ENCODE data around the gene BTG2. TPM values are rescaled to one million over a fixed set of nuclear protein-coding genes. Genes with fewer than 3 reads are reported as not detected.
"Not testable (repeated sequence)": the region's sequence is repeated elsewhere in the genome, so short reads cannot be mapped to it uniquely, and the experiment has no call there.

The BTG2 gene
- total and polyA plus RNA-seq, 2 donors, result 171 to 174 TPM

DNA sequence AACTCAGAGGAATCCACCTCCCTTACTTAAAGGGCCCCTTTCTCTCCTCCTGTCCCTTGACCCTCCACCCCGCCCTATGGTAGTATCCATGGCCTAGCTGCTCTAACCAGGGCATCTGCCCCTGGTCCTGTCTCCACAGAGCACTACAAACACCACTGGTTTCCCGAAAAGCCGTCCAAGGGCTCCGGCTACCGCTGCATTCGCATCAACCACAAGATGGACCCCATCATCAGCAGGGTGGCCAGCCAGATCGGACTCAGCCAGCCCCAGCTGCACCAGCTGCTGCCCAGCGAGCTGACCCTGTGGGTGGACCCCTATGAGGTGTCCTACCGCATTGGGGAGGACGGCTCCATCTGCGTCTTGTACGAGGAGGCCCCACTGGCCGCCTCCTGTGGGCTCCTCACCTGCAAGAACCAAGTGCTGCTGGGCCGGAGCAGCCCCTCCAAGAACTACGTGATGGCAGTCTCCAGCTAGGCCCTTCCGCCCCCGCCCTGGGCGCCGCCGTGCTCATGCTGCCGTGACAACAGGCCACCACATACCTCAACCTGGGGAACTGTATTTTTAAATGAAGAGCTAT, 1.7 kb downstream of the BTG2 start:
- 42% methylated on average over 21 of the region's 21 CpGs for WGBS
- H3K36me3 ChIP-seq (ENCODE audit: control insufficient read depth in 2 of 2, insufficient read depth in 2 of 2, low read length in 1 of 2), result peaks cover 52 to 58% of the 10 kb centered on the region in 2 donors
- H3K9me3 ChIP-seq (ENCODE audit: control insufficient read depth in 2 of 2, insufficient read depth in 1 of 2, low read length in 1 of 2), result peaks cover 0 to 5% of the 10 kb centered on the region in 2 donors
- peak in 1 of 9 donors; percentile 63 for DNase-seq (ENCODE audit: low read depth in 6 of 9, low spot score in 9 of 9)
- H3K4me1 ChIP-seq (ENCODE audit: control insufficient read depth in 2 of 2, insufficient read depth in 2 of 2, low read length in 2 of 2), result peaks cover 43 to 71% of the 10 kb centered on the region in 2 donors
- no peaks in the 10 kb centered on the region for H3K27me3 ChIP-seq (ENCODE audit: control insufficient read depth in 2 of 2, insufficient read depth in 1 of 2, low read length in 1 of 2)
- peak overlapping the region; percentile 60 to 97 for H3K4me3 ChIP-seq (ENCODE audit: low read length in 2 of 2)
- peak overlapping the region; percentile 95 to 99 for H3K27ac ChIP-seq (ENCODE audit: low read depth in 1 of 2, low read length in 1 of 2)

- no peaks in the 10 kb centered on the region for H3K27me3 ChIP-seq (ENCODE audit: control insufficient read depth in 2 of 2, insufficient read depth in 1 of 2, low read length in 1 of 2)
- peaks cover 43 to 70% of the 10 kb centered on the region in 2 donors for H3K4me1 ChIP-seq (ENCODE audit: control insufficient read depth in 2 of 2, insufficient read depth in 2 of 2, low read length in 2 of 2)
- peaks cover 0 to 2% of the 10 kb centered on the region in 2 donors for H3K9me3 ChIP-seq (ENCODE audit: control insufficient read depth in 2 of 2, insufficient read depth in 1 of 2, low read length in 1 of 2)
- 6% methylated on average over 3 of the region's 3 CpGs for WGBS
- peak overlapping the region; percentile 82 to 95 for H3K27ac ChIP-seq (ENCODE audit: low read depth in 1 of 2, low read length in 1 of 2)
- peaks cover 54 to 62% of the 10 kb centered on the region in 2 donors for H3K36me3 ChIP-seq (ENCODE audit: control insufficient read depth in 2 of 2, insufficient read depth in 2 of 2, low read length in 1 of 2)
- peak overlapping the region; percentile 60 to 97 for H3K4me3 ChIP-seq (ENCODE audit: low read length in 2 of 2)
- peak in 1 of 9 donors; percentile 67 for DNase-seq (ENCODE audit: low read depth in 6 of 9, low spot score in 9 of 9)
Measured at GRCh38 chr1:203307641-203308126, 2.4 kb downstream of the BTG2 start.

DNA sequence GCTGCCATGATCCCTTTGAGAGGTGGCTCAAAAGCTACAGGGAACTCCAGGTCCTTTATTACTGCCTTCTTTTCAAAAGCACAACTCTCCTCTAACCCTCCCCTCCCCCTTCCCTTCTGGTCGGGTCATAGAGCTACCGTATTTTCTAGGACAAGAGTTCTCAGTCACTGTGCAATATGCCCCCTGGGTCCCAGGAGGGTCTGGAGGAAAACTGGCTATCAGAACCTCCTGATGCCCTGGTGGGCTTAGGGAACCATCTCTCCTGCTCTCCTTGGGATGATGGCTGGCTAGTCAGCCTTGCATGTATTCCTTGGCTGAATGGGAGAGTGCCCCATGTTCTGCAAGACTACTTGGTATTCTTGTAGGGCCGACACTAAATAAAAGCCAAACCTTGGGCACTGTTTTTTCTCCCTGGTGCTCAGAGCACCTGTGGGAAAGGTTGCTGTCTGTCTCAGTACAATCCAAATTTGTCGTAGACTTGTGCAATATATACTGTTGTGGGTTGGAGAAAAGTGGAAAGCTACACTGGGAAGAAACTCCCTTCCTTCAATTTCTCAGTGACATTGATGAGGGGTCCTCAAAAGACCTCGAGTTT, 3.1 kb downstream of the BTG2 start:
- Histone ChIP-seq H3K4me1 (ENCODE audit: control insufficient read depth in 2 of 2, insufficient read depth in 2 of 2, low read length in 2 of 2) (peaks cover 39 to 70% of the 10 kb centered on the region in 2 donors), H3K36me3 (ENCODE audit: control insufficient read depth in 2 of 2, insufficient read depth in 2 of 2, low read length in 1 of 2) (peaks cover 58 to 68% of the 10 kb centered on the region in 2 donors), H3K27ac (ENCODE audit: low read depth in 1 of 2, low read length in 1 of 2) (peak overlapping the region; percentile 81 to 95), H3K4me3 (ENCODE audit: low read length in 2 of 2) (peak overlapping the region; percentile 60 to 97), H3K9me3 (ENCODE audit: control insufficient read depth in 2 of 2, insufficient read depth in 1 of 2, low read length in 1 of 2) (peaks cover 0 to 2% of the 10 kb centered on the region in 2 donors), H3K27me3 (ENCODE audit: control insufficient read depth in 2 of 2, insufficient read depth in 1 of 2, low read length in 1 of 2) (no peaks in the 10 kb centered on the region)
- WGBS, result 46% methylated on average over 5 of the region's 5 CpGs
- peak in 1 of 9 donors; percentile 59 for DNase-seq (ENCODE audit: low read depth in 6 of 9, low spot score in 9 of 9)

DNA sequence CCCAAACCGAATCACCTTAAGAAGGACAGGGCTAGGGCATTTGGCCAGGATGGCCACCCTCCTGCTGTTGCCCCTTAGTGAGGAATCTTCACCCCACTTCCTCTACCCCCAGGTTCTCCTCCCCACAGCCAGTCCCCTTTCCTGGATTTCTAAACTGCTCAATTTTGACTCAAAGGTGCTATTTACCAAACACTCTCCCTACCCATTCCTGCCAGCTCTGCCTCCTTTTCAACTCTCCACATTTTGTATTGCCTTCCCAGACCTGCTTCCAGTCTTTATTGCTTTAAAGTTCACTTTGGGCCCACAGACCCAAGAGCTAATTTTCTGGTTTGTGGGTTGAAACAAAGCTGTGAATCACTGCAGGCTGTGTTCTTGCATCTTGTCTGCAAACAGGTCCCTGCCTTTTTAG, 3.6 kb downstream of the BTG2 start:
- H3K4me3 ChIP-seq (ENCODE audit: low read length in 2 of 2), result peak overlapping the region; percentile 60 to 97
- DNase-seq (ENCODE audit: low read depth in 6 of 9, low spot score in 9 of 9), result peak in 1 of 9 donors; percentile 61
- H3K27ac ChIP-seq (ENCODE audit: low read depth in 1 of 2, low read length in 1 of 2), result peak overlapping the region; percentile 81 to 95
- H3K4me1 ChIP-seq (ENCODE audit: control insufficient read depth in 2 of 2, insufficient read depth in 2 of 2, low read length in 2 of 2), result peaks cover 34 to 69% of the 10 kb centered on the region in 2 donors
- no peaks in the 10 kb centered on the region for H3K27me3 ChIP-seq (ENCODE audit: control insufficient read depth in 2 of 2, insufficient read depth in 1 of 2, low read length in 1 of 2)
- 79% methylated on average over 1 of the region's 1 CpG for WGBS
- H3K9me3 ChIP-seq (ENCODE audit: control insufficient read depth in 2 of 2, insufficient read depth in 1 of 2, low read length in 1 of 2), result peaks cover 0 to 2% of the 10 kb centered on the region in 2 donors
- peaks cover 58 to 71% of the 10 kb centered on the region in 2 donors for H3K36me3 ChIP-seq (ENCODE audit: control insufficient read depth in 2 of 2, insufficient read depth in 2 of 2, low read length in 1 of 2)

DNA sequence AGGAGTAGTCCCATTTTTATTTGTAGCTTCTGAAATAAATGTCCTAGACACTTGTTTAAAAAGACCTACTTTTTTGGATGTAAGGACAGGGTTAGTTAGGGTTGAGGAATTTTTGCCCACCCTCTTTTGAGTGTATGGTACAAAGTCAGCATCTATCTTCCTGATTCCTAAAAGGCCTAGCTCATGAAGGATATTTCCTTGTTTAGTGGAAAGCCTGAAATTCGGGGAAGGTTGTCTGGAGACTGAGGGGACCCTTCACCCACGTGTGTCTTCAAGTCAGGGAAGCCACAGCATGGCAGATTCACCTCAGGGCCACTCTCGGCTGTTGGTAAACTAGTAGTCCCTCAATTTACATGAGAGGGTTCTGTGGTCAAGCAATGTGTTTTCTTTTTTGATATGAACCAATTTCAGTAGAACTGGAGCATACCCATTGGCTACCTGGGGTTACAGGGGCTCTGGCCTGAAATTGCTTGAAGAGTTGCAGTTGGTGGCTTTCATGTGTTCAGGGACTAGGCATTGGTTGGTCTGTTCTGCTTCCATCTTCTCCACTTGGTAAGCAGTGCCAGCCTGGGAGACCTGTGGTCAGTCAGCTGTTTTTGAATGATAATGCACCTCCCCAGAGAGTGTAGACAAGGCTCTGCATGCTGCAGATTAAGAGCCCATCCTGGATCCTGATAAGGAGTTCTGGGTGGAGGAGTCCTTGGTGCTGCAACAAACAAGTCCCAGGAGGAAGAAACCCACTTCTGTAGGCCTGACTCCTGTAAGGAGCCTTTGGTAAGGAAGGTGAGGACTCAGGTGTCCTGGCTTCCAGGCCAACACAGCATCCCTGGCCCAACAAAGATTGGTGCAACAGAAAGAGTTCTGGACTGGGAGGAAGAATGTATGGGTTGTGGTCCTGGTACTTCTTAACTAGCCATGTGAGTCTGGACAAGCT, 6.3 kb downstream of the BTG2 start:
- Histone ChIP-seq H3K27me3 (ENCODE audit: control insufficient read depth in 2 of 2, insufficient read depth in 1 of 2, low read length in 1 of 2) (no peaks in the 10 kb centered on the region), H3K4me1 (ENCODE audit: control insufficient read depth in 2 of 2, insufficient read depth in 2 of 2, low read length in 2 of 2) (peaks cover 34 to 76% of the 10 kb centered on the region in 2 donors), H3K4me3 (ENCODE audit: low read length in 2 of 2) (peak overlapping the region; percentile 60 to 97), H3K9me3 (ENCODE audit: control insufficient read depth in 2 of 2, insufficient read depth in 1 of 2, low read length in 1 of 2) (peaks cover 0 to 2% of the 10 kb centered on the region in 2 donors), H3K36me3 (ENCODE audit: control insufficient read depth in 2 of 2, insufficient read depth in 2 of 2, low read length in 1 of 2) (peaks cover 53 to 70% of the 10 kb centered on the region in 2 donors), H3K27ac (ENCODE audit: low read depth in 1 of 2, low read length in 1 of 2) (peak overlapping the region; percentile 76 to 95)
- WGBS, result 91% methylated on average over 3 of the region's 3 CpGs
- DNase-seq (ENCODE audit: low read depth in 6 of 9, low spot score in 9 of 9), result no peak

GRCh38 chr1:203314025-203314759, 8.9 kb downstream of the BTG2 start:
- peaks cover 45 to 82% of the 10 kb centered on the region in 2 donors for H3K4me1 ChIP-seq (ENCODE audit: control insufficient read depth in 2 of 2, insufficient read depth in 2 of 2, low read length in 2 of 2)
- WGBS, result 91% methylated on average over 4 of the region's 4 CpGs
- not testable (repeated sequence) for DNase-seq (ENCODE audit: low read depth in 6 of 9, low spot score in 9 of 9); H3K4me3 ChIP-seq (ENCODE audit: low read length in 2 of 2); H3K27me3 ChIP-seq (ENCODE audit: control insufficient read depth in 2 of 2, insufficient read depth in 1 of 2, low read length in 1 of 2); H3K27ac ChIP-seq (ENCODE audit: low read depth in 1 of 2, low read length in 1 of 2); H3K9me3 ChIP-seq (ENCODE audit: control insufficient read depth in 2 of 2, insufficient read depth in 1 of 2, low read length in 1 of 2)
- H3K36me3 ChIP-seq (ENCODE audit: control insufficient read depth in 2 of 2, insufficient read depth in 2 of 2, low read length in 1 of 2), result peaks cover 28 to 45% of the 10 kb centered on the region in 2 donors

- whole genome bisulfite sequencing, result 72% methylated on average over 4 of the region's 4 CpGs
- H3K4me3 ChIP-seq (ENCODE audit: low read length in 2 of 2), result peak overlapping the region in 1 of 2 donors; percentile 5
- H3K27me3 ChIP-seq (ENCODE audit: control insufficient read depth in 2 of 2, insufficient read depth in 1 of 2, low read length in 1 of 2), result no peaks in the 10 kb centered on the region
- H3K9me3 ChIP-seq (ENCODE audit: control insufficient read depth in 2 of 2, insufficient read depth in 1 of 2, low read length in 1 of 2), result no peaks in the 10 kb centered on the region
- H3K27ac ChIP-seq (ENCODE audit: low read depth in 1 of 2, low read length in 1 of 2), result peak overlapping the region; percentile 60 to 61
- DNase-seq (ENCODE audit: low read depth in 6 of 9, low spot score in 9 of 9), result no peak
- H3K4me1 ChIP-seq (ENCODE audit: control insufficient read depth in 2 of 2, insufficient read depth in 2 of 2, low read length in 2 of 2), result peaks cover 61 to 86% of the 10 kb centered on the region in 2 donors
- H3K36me3 ChIP-seq (ENCODE audit: control insufficient read depth in 2 of 2, insufficient read depth in 2 of 2, low read length in 1 of 2), result peaks cover 10 to 20% of the 10 kb centered on the region in 2 donors
Measured at GRCh38 chr1:203316626-203317093, 11.3 kb downstream of the BTG2 start.

DNA sequence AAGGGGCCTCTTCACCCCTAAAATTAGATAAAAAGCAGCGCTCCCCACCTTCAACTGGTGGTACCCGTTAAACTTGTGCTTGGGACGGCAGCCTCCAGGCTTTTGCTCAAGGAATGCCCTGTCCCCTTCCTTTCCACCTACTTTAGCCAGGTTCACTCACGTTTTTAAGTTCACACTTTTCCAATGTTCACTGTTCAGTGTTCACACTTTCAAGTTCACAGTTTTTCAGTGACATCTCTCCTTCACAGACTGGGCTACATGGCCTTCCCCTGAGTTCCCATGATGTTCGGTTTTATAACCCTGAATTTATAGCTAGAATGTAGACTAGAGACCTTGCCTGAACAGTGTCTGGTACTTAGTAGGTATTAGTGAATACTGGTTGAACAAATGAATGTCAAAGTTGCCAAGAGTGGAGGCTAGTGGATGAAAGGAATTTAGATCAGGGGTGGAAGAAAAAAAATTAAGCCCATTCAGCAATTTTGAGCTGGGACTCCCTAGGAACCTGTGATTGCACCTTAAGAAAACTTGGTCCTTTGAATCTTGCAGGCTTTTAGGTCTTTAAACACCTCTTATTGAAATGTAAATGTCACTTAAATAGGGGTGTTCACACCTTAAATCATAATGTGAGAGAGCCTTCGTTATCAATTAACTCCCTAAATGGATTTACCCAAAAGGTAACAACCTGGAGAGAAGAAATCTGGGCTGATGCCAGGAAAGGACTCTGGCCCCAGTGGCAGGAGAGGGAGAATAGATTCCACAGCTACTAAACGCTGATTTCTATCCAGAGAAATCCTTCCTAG, 12.3 kb downstream of the BTG2 start:
- DNase-seq (ENCODE audit: low read depth in 6 of 9, low spot score in 9 of 9), result no peak
- peaks cover 3 to 12% of the 10 kb centered on the region in 2 donors for H3K36me3 ChIP-seq (ENCODE audit: control insufficient read depth in 2 of 2, insufficient read depth in 2 of 2, low read length in 1 of 2)
- H3K27ac ChIP-seq (ENCODE audit: low read depth in 1 of 2, low read length in 1 of 2), result peak overlapping the region; percentile 18 to 61
- no peaks in the 10 kb centered on the region for H3K27me3 ChIP-seq (ENCODE audit: control insufficient read depth in 2 of 2, insufficient read depth in 1 of 2, low read length in 1 of 2)
- no peak overlapping the region for H3K4me3 ChIP-seq (ENCODE audit: low read length in 2 of 2)
- H3K9me3 ChIP-seq (ENCODE audit: control insufficient read depth in 2 of 2, insufficient read depth in 1 of 2, low read length in 1 of 2), result no peaks in the 10 kb centered on the region
- WGBS, result 97% methylated on average over 7 of the region's 7 CpGs
- peaks cover 63 to 86% of the 10 kb centered on the region in 2 donors for H3K4me1 ChIP-seq (ENCODE audit: control insufficient read depth in 2 of 2, insufficient read depth in 2 of 2, low read length in 2 of 2)

All from thymus (tissue), 11 donors.